Measurements from ENCODE around the gene PROSER3. TPM values are rescaled to one million over a fixed set of nuclear protein-coding genes. Genes with fewer than 3 reads are reported as not detected.

The PROSER3 gene
- total and polyA plus RNA-seq, 9 of the 15 experiments (the other 6 are each of a cell fraction or from before 2014, with no cell fraction given): 1.0 to 39.5 (median 5.1) TPM

- TF ChIP-seq ETS1 (conservative IDR thresholded peaks at IDR 0.05; ENCODE audit: control insufficient read depth, low read depth, low read length) (peak; percentile 42), PHF20 (IDR thresholded peaks at IDR 0.05; ENCODE audit: partially characterized antibody) (peak; percentile 30), MNT (conservative IDR thresholded peaks at IDR 0.05) (peak; percentile 84 to 92), POLR2A (conservative IDR thresholded peaks at IDR 0.05) (peak; percentile 87), GATAD2A (IDR thresholded peaks at IDR 0.05) (0 out of 2 replicates have a peak, but pooled peaks have one; percentile 64), GTF2A2 (tag; IDR thresholded peaks at IDR 0.05) (no peak), POLR2H (tag; IDR thresholded peaks at IDR 0.05; ENCODE audit: low read depth) (peak; percentile 18; the same call in 1 of the 2 replicates), XRCC5 (IDR thresholded peaks at IDR 0.05; ENCODE audit: low read depth, low read length) (peak; percentile 48), GABPA (tag; conservative IDR thresholded peaks at IDR 0.05; ENCODE audit: low read depth) (peak; percentile 54), EGR1 (conservative IDR thresholded peaks at IDR 0.05) (peak; percentile 52), ZNF740 (CRISPR knock-in tag; IDR thresholded peaks at IDR 0.05) (0 out of 2 replicates have a peak, but pooled peaks have one; percentile 57), ZNF740 (tag; IDR thresholded peaks at IDR 0.05) (no peak; a peak in 1 of 4 replicates), RCOR1 (IDR thresholded peaks at IDR 0.05; ENCODE audit: borderline replicate concordance in 1 of 2, low read depth in 2 of 2, low read length in 2 of 2) (no peak), CEBPG (CRISPR knock-in tag; IDR thresholded peaks at IDR 0.05) (peak; percentile 39; the same call in 1 of the 2 replicates), CEBPG (tag; conservative IDR thresholded peaks at IDR 0.05 in 1 of 2, IDR thresholded peaks at IDR 0.05 in 1 of 2) (peak; percentile 87), ZNF143 (CRISPR knock-in tag; IDR thresholded peaks at IDR 0.05) (peak; percentile 49; the same call in 1 of the 2 replicates), ELK3 (CRISPR knock-in tag; IDR thresholded peaks at IDR 0.05) (no peak), NKRF (IDR thresholded peaks at IDR 0.05; ENCODE audit: borderline replicate concordance) (peak; percentile 76; the same call in 1 of the 2 replicates), GATA2 (CRISPR knock-in tag; IDR thresholded peaks at IDR 0.05) (0 out of 2 replicates have a peak, but pooled peaks have one; percentile 46), RFX7 (CRISPR knock-in tag; IDR thresholded peaks at IDR 0.05) (0 out of 2 replicates have a peak, but pooled peaks have one; percentile 16), RFX1 (IDR thresholded peaks at IDR 0.05) (no peak)
These were observed 17.4 kb upstream of the PROSER3 start (continued) for GRCh38 chr19:35740423-35741202.

Measured in K562 (cell line).